ENCODE measurements around the gene FOXO1. TPM values are rescaled to one million over a fixed set of nuclear protein-coding genes. Genes with fewer than 3 reads are reported as not detected.

The FOXO1 gene
- total RNA-seq, 2 experiments from 2014 or later: 29.2 to 42.1 TPM

GRCh38 chr13:40527914-40528313 is 138.5 kb downstream of the FOXO1 start:
- intact Hi-C loops (cut with micrococcal nuclease; ENCODE audit: unreplicated experiment): no loop called here
- H3K4me2 ChIP-seq (ENCODE audit: low read length): no peak overlapping the region
- peaks cover 8% of the 10 kb centered on the region; the same call in 1 of the 2 replicates for H3K79me2 ChIP-seq (ENCODE audit: insufficient read depth, low read depth, low read length)
- H3K4me3 ChIP-seq (ENCODE audit: low read depth, low read length, poor library complexity, severe bottlenecking): no peak overlapping the region
- H3K9me2 ChIP-seq (ENCODE audit: insufficient read depth, low read length): no peaks in the 10 kb centered on the region
- H3K9me3 ChIP-seq (ENCODE audit: low read length): no peaks in the 10 kb centered on the region
- POLR2A ChIA-PET: interaction anchor here (1.2 to 2.0 kb wide), 2 partner anchors 10 to 12 kb away, joined by 3 to 8 read pairs; no protein-coding TSS in a partner anchor
- H3K27ac ChIP-seq (ENCODE audit: low read depth, low read length, poor library complexity, severe bottlenecking): no peak overlapping the region
- no TSS peak for BruUV-seq (replicated peaks)
- DNase-seq (ENCODE audit: low spot score): no peak
- H3K36me3 ChIP-seq (ENCODE audit: insufficient read depth, low read length): no peaks in the 10 kb centered on the region
- H2AFZ ChIP-seq (ENCODE audit: low read length): no peak overlapping the region
- no peaks in the 10 kb centered on the region for H4K20me1 ChIP-seq (ENCODE audit: insufficient read depth, low read length)
- H3K4me1 ChIP-seq (ENCODE audit: insufficient read depth, low read length, poor library complexity, severe bottlenecking): peaks cover 51% of the 10 kb centered on the region
- CTCF ChIA-PET (ENCODE audit: unreplicated experiment): no interaction called here
- TF ChIP-seq CTCF (conservative IDR thresholded peaks at IDR 0.05; ENCODE audit: low read length) (no peak), EZH2phosphoT487 (IDR thresholded peaks at IDR 0.05; ENCODE audit: borderline replicate concordance, low read depth, low read length) (no peak)

- intact Hi-C loops (cut with micrococcal nuclease; ENCODE audit: unreplicated experiment): no loop called here
Measured at GRCh38 chr13:40522282-40522681, 144.2 kb downstream of the FOXO1 start.

More at GRCh38 chr13:40522282-40522681, 144.2 kb downstream of the FOXO1 start:
- Histone ChIP-seq H3K4me2 (ENCODE audit: low read length) (no peak overlapping the region), H3K9me2 (ENCODE audit: insufficient read depth, low read length) (no peaks in the 10 kb centered on the region), H3K9me3 (ENCODE audit: low read length) (no peaks in the 10 kb centered on the region), H3K27ac (ENCODE audit: low read depth, low read length, poor library complexity, severe bottlenecking) (no peak overlapping the region), H2AFZ (ENCODE audit: low read length) (no peak overlapping the region), H3K79me2 (ENCODE audit: insufficient read depth, low read depth, low read length) (peaks cover 8% of the 10 kb centered on the region; the same call in 1 of the 2 replicates), H3K36me3 (ENCODE audit: insufficient read depth, low read length) (no peaks in the 10 kb centered on the region), H3K4me3 (ENCODE audit: low read depth, low read length, poor library complexity, severe bottlenecking) (no peak overlapping the region), H4K20me1 (ENCODE audit: insufficient read depth, low read length) (no peaks in the 10 kb centered on the region), H3K4me1 (ENCODE audit: insufficient read depth, low read length, poor library complexity, severe bottlenecking) (peaks cover 55% of the 10 kb centered on the region)
- TF ChIP-seq EZH2phosphoT487 (IDR thresholded peaks at IDR 0.05; ENCODE audit: borderline replicate concordance, low read depth, low read length): no peak
- TF ChIP-seq CTCF (conservative IDR thresholded peaks at IDR 0.05; ENCODE audit: low read length): no peak
- CTCF ChIA-PET (ENCODE audit: unreplicated experiment): interaction anchor here (0.9 kb wide), 1 partner anchor 9 kb away, joined by 3 read pairs; no protein-coding TSS in a partner anchor
- POLR2A ChIA-PET: interaction anchor here (0.9 to 1.2 kb wide), 3 partner anchors 8 to 59 kb away, joined by 3 to 4 read pairs (median 3); no protein-coding TSS in a partner anchor
- BruUV-seq (replicated peaks): no TSS peak
- no peak for DNase-seq (ENCODE audit: low spot score)
